HS-5 (cell line): ENCODE data around the gene SRSF5.
"Not testable (repeated sequence)": the region's sequence is repeated elsewhere in the genome, so short reads cannot be mapped to it uniquely, and the experiment has no call there.

ENCODE experiments used
- DNase-seq: peaks from one replicate; pipeline ENCODE4 v3.0.0-alpha.2; 2012; ENCODE audit warnings: low read depth

SRSF5 gene

GRCh38 chr14:69808919-69809808 lies 42.2 kb downstream of the SRSF5 start:
- no peak for DNase-seq

GRCh38 chr14:69811227-69811867 lies 44.4 kb downstream of the SRSF5 start:
- DNase-seq: no peak

GRCh38 chr14:69811868-69812252 lies 44.9 kb downstream of the SRSF5 start:
- no peak for DNase-seq

- no peak for DNase-seq
These were observed 45.8 kb downstream of the SRSF5 start for GRCh38 chr14:69812711-69813110.

- not testable (repeated sequence) for DNase-seq
These were observed 46.4 kb downstream of the SRSF5 start for GRCh38 chr14:69813346-69813745.

- DNase-seq: no peak
These were observed 47.5 kb downstream of the SRSF5 start for GRCh38 chr14:69814397-69814796.

- no peak for DNase-seq
These were observed 48.6 kb downstream of the SRSF5 start for GRCh38 chr14:69815556-69815955.

GRCh38 chr14:69816216-69816615 lies 49.3 kb downstream of the SRSF5 start:
- DNase-seq: no peak

- DNase-seq: peak; percentile 48
These were observed 51.8 kb downstream of the SRSF5 start for GRCh38 chr14:69818758-69819191.

- no peak for DNase-seq
These were observed 52.7 kb downstream of the SRSF5 start for GRCh38 chr14:69819607-69820006.

- no peak for DNase-seq
These were observed 54.0 kb downstream of the SRSF5 start for GRCh38 chr14:69820991-69821390.
